IMR-90 (cell line): ENCODE data around the gene NEK11. TPM values are rescaled to one million over a fixed set of nuclear protein-coding genes. Genes with fewer than 3 reads are reported as not detected.

ENCODE experiments used
- ATAC-seq: fragments of 200-7000 bp; cut with Tn5 transposase; 2 replicates; pipeline ENCODE4 v1.9.1; 2020; ENCODE audit warnings: low read depth, mild to moderate bottlenecking, moderate library complexity
- BruUV-seq: library from RNA; stranded (reverse); fragments of 400-500 nt; replicated peaks from 2 replicates; lab custom pipeline; 2021; lab: Mats Ljungman, UMichigan
- CTCF ChIA-PET: fragments of 300-600 bp; formaldehyde crosslinking; extraction: SDS; loops from one replicate; lab custom pipeline; 2021; ENCODE audit warnings: antibody characterized with exemption; lab: Yijun Ruan, JAX
- POLR2A ChIA-PET: fragments of 300-600 bp; sonication (Branson Sonifier 250); formaldehyde crosslinking; loops from one replicate; lab custom pipeline; 2022; ENCODE audit warnings: antibody characterized with exemption; ENCODE audit not compliant: unreplicated experiment; lab: Charles Lee
- DNase-seq: peaks from one replicate; pipeline ENCODE4 v3.0.0; 2013
- H2AFZ ChIP-seq: replicated peaks from 2 replicates; pipeline ENCODE3; 2013; ENCODE audit warnings: low read length, mild to moderate bottlenecking; ENCODE audit not compliant: poor library complexity
- H2AK5ac ChIP-seq: 2 replicates; pipeline ENCODE4 v1.6.1; 2013; ENCODE audit warnings: low read depth, low read length, inconsistent platforms
- H2AK9ac ChIP-seq: replicated peaks from 2 replicates; pipeline ENCODE3; 2013; ENCODE audit warnings: mild to moderate bottlenecking, low read depth, low read length, moderate library complexity; ENCODE audit not compliant: poor library complexity
- H2BK120ac ChIP-seq: 2 replicates; pipeline ENCODE4 v1.6.1; 2013; ENCODE audit warnings: low read depth, low read length, inconsistent platforms
- H2BK15ac ChIP-seq: 3 replicates; pipeline ENCODE4 v1.6.1; 2013; ENCODE audit warnings: low read depth, low read length, inconsistent platforms
- H2BK20ac ChIP-seq: 2 replicates; pipeline ENCODE4 v1.6.1; 2013; ENCODE audit warnings: low read depth, mild to moderate bottlenecking, inconsistent platforms, low read length, moderate library complexity
- H2BK5ac ChIP-seq: 2 replicates; pipeline ENCODE4 v1.6.1; 2013; ENCODE audit warnings: mild to moderate bottlenecking, low read depth, low read length, inconsistent platforms; ENCODE audit not compliant: poor library complexity, severe bottlenecking
- H3K14ac ChIP-seq: replicated peaks from 2 replicates; pipeline ENCODE4 v1.6.1; 2013; ENCODE audit warnings: low read depth, low read length, inconsistent platforms
- H3K18ac ChIP-seq: 2 replicates; pipeline ENCODE4 v1.6.1; 2013; ENCODE audit warnings: low read depth, low read length, control low read depth
- H3K23ac ChIP-seq: 2 replicates; pipeline ENCODE4 v1.6.1; 2013; ENCODE audit warnings: low read depth, low read length, inconsistent platforms
- H3K27ac ChIP-seq: 2 replicates; pipeline ENCODE4 v1.5.1; 2013; ENCODE audit warnings: mild to moderate bottlenecking, control low read depth, low read length; ENCODE audit not compliant: insufficient read depth
- H3K27me3 ChIP-seq: 2 replicates; pipeline ENCODE4 v1.6.1; 2013; ENCODE audit warnings: low read length; ENCODE audit not compliant: control insufficient read depth, insufficient read depth
- H3K36me3 ChIP-seq: 2 replicates; pipeline ENCODE4 v1.6.1; 2013; ENCODE audit warnings: low read length, mixed read lengths; ENCODE audit not compliant: control insufficient read depth, insufficient read depth
- H3K4ac ChIP-seq: 2 replicates; pipeline ENCODE4 v1.6.1; 2013; ENCODE audit warnings: low read depth, low read length, inconsistent platforms
- H3K4me1 ChIP-seq: 2 replicates; pipeline ENCODE4 v1.6.1; 2013; ENCODE audit warnings: low read length, mixed read lengths; ENCODE audit not compliant: control insufficient read depth, insufficient read depth
- H3K4me2 ChIP-seq: 2 replicates; pipeline ENCODE4 v1.6.1; 2013; ENCODE audit warnings: low read depth, mild to moderate bottlenecking, control low read depth, low read length, moderate library complexity
- H3K4me3 ChIP-seq: 2 replicates; pipeline ENCODE4 v1.5.1; 2013; ENCODE audit warnings: low read depth, mild to moderate bottlenecking, control low read depth, low read length, moderate library complexity; ENCODE audit not compliant: insufficient read depth
- H3K56ac ChIP-seq: 2 replicates; pipeline ENCODE4 v1.6.1; 2013; ENCODE audit warnings: low read length, inconsistent platforms; ENCODE audit not compliant: insufficient read depth; ENCODE audit errors: extremely low read depth
- H3K79me1 ChIP-seq, 2 experiments: 2 replicates each; pipeline ENCODE4 v1.6.1; 2013; ENCODE audit warnings: low read length in 2 of 2, inconsistent platforms in 1 of 2, low read depth in 1 of 2
- H3K9ac ChIP-seq: 2 replicates; pipeline ENCODE4 v1.6.1; 2013; ENCODE audit warnings: low read depth, low read length, control low read depth
- H3K9me1 ChIP-seq: 2 replicates; pipeline ENCODE4 v1.6.1; 2013; ENCODE audit warnings: low read length, inconsistent platforms; ENCODE audit not compliant: insufficient read depth
- H3K9me3 ChIP-seq: 2 replicates; pipeline ENCODE4 v1.6.1; 2013; ENCODE audit warnings: low read length; ENCODE audit not compliant: control insufficient read depth, insufficient read depth
- H4K20me1 ChIP-seq: 2 replicates; pipeline ENCODE4 v1.6.1; 2013; ENCODE audit warnings: low read length, inconsistent platforms; ENCODE audit not compliant: insufficient read depth
- H4K5ac ChIP-seq: 2 replicates; pipeline ENCODE4 v1.6.1; 2013; ENCODE audit warnings: mild to moderate bottlenecking, low read depth, low read length, control low read depth
- H4K8ac ChIP-seq, 2 experiments: 2 replicates each; pipeline ENCODE4 v1.6.1; 2013; ENCODE audit warnings: low read depth in 2 of 2, low read length in 2 of 2, control low read depth in 1 of 2, inconsistent platforms in 1 of 2
- H4K91ac ChIP-seq: 2 replicates; pipeline ENCODE4 v1.6.1; 2013; ENCODE audit warnings: low read depth, low read length, inconsistent platforms; ENCODE audit not compliant: insufficient read depth
- BHLHE40 ChIP-seq: fragments of 150-350 bp; IDR thresholded peaks from 2 replicates; pipeline ENCODE4 v1.6.1; 2016; ENCODE audit warnings: mild to moderate bottlenecking, low read depth, low read length
- CEBPB ChIP-seq: IDR thresholded peaks from 2 replicates; pipeline ENCODE4 v1.6.1; 2012; ENCODE audit warnings: low read depth, low read length, improper control_type of control experiment
- CHD1 ChIP-seq: IDR thresholded peaks from 2 replicates; pipeline ENCODE4 v1.6.1; 2012; ENCODE audit warnings: low read depth, low read length, improper control_type of control experiment
- CTCF ChIP-seq: conservative IDR thresholded peaks from 2 replicates; pipeline ENCODE4 v1.5.1; 2012; ENCODE audit warnings: mild to moderate bottlenecking, low read depth, low read length, improper control_type of control experiment
- ELK1 ChIP-seq: fragments of 150-350 bp; IDR thresholded peaks from 2 replicates; pipeline ENCODE4 v1.6.1; 2016; ENCODE audit warnings: low read depth, mild to moderate bottlenecking, low read length, moderate library complexity, borderline replicate concordance
- FOS ChIP-seq: fragments of 150-350 bp; IDR thresholded peaks from 2 replicates; pipeline ENCODE4 v1.6.1; 2016; ENCODE audit warnings: low read depth, low read length
- MAFK ChIP-seq: IDR thresholded peaks from 2 replicates; pipeline ENCODE4 v1.6.1; 2012; ENCODE audit warnings: low read depth, low read length, improper control_type of control experiment
- MAZ ChIP-seq: IDR thresholded peaks from 2 replicates; pipeline ENCODE4 v1.6.1; 2012; ENCODE audit warnings: low read depth, mild to moderate bottlenecking, low read length, improper control_type of control experiment, moderate library complexity, borderline replicate concordance
- MXI1 ChIP-seq: IDR thresholded peaks from 2 replicates; pipeline ENCODE4 v1.6.1; 2012; ENCODE audit warnings: low read depth, mild to moderate bottlenecking, low read length, moderate library complexity, borderline replicate concordance
- NFE2L2 ChIP-seq: fragments of 150-350 bp; IDR thresholded peaks from 2 replicates; pipeline ENCODE4 v1.6.1; 2016; ENCODE audit warnings: low read depth, mild to moderate bottlenecking, low read length
- POLR2A ChIP-seq: IDR thresholded peaks from 2 replicates; pipeline ENCODE4 v1.6.1; 2012; ENCODE audit warnings: mild to moderate bottlenecking, low read depth, low read length
- RAD21 ChIP-seq: IDR thresholded peaks from 2 replicates; pipeline ENCODE4 v1.6.1; 2012; ENCODE audit warnings: low read length, improper control_type of control experiment
- RFX5 ChIP-seq: IDR thresholded peaks from 2 replicates; pipeline ENCODE4 v1.8.0; 2012; ENCODE audit warnings: low read depth, mild to moderate bottlenecking, low read length, moderate library complexity
- SMC3 ChIP-seq: fragments of 150-350 bp; IDR thresholded peaks from 2 replicates; pipeline ENCODE4 v1.6.1; 2016; ENCODE audit warnings: low read depth, mild to moderate bottlenecking, antibody characterized with exemption, low read length, moderate library complexity
- USF2 ChIP-seq: fragments of 150-350 bp; IDR thresholded peaks from 2 replicates; pipeline ENCODE4 v1.6.1; 2017; ENCODE audit warnings: mild to moderate bottlenecking, antibody characterized with exemption, low read length, low read depth
- WGBS, 2 experiments: methylation state at CpG; one replicate each; pipeline versions ENCODE4 v1.1.5 to v1.1.7; 2013; ENCODE audit warnings: missing lambda C conversion rate in 2 of 2; ENCODE audit not compliant: insufficient read length in 1 of 2; ENCODE audit errors: extremely low coverage in 2 of 2; 5-methylcytosine and 5-hydroxymethylcytosine counted together
- dilution Hi-C: fragments of 300-500 bp; cut with HindIII; formaldehyde crosslinking; loops from one replicate; pipeline ENCODE4 v1.14.3; 2018; ENCODE audit warnings: low sequenced_read_pairs; ENCODE audit not compliant: unreplicated experiment
- in situ Hi-C: fragments of 300-500 bp; cut with MboI; formaldehyde crosslinking; loops from 3 replicates; pipeline ENCODE4 v1.14.3; 2019; ENCODE audit warnings: low sequenced_read_pairs, inconsistent platforms, mixed read lengths
- intact Hi-C: fragments of 100-400 bp; cut with micrococcal nuclease; formaldehyde crosslinking; loops from 2 replicates; pipeline ENCODE4 v1.10.0; 2022
- polyA plus RNA-seq, 3 experiments: library from polyadenylated mRNA; depleted of rRNA; stranded (reverse); fragments of >200 nt; gene quantifications; 2 replicates each; pipeline ENCODE4 v1.2.3, GENCODE V29; 2012; ENCODE audit warnings: low replicate concordance in 1 of 3
- total RNA-seq: library from RNA; depleted of rRNA; stranded (reverse); fragments of >200 nt; gene quantifications from 2 replicates; pipeline ENCODE4 v1.2.3, GENCODE V29; 2012

The NEK11 gene
- total and polyA plus RNA-seq, 2 of the 4 experiments (the other 2 are of a cell fraction), result 1.1 to 1.6 TPM

GRCh38 chr3:131050001-131050400 is 23.3 kb downstream of the NEK11 start:
- Histone ChIP-seq H3K36me3 (no peaks in the 10 kb centered on the region), H2BK20ac (no peak overlapping the region), H3K4me3 (no peak overlapping the region), H4K20me1 (no peaks in the 10 kb centered on the region), H4K5ac (no peak overlapping the region), H3K4me1 (no peaks in the 10 kb centered on the region), H3K4me2 (no peak overlapping the region), H3K56ac (no peak overlapping the region), H4K91ac (no peak overlapping the region), H3K9me3 (no peaks in the 10 kb centered on the region), H2BK15ac (no peak overlapping the region), H3K14ac (no peak overlapping the region), H3K27ac (no peak overlapping the region), H3K79me1 (no peaks in the 10 kb centered on the region), H3K18ac (no peak overlapping the region), H2BK120ac (no peak overlapping the region), H2AK9ac (no peak overlapping the region), H4K8ac (no peak overlapping the region), H2AFZ (no peak overlapping the region), H2BK5ac (no peak overlapping the region), H3K4ac (no peak overlapping the region), H3K27me3 (no peaks in the 10 kb centered on the region), H2AK5ac (no peak overlapping the region), H3K23ac (no peak overlapping the region), H3K9ac (no peak overlapping the region), H3K9me1 (no peaks in the 10 kb centered on the region)
- DNase-seq (no peak), ATAC-seq (no peak)
- in situ Hi-C loops, result no loop called here
- BruUV-seq, result no TSS peak
- WGBS, 2 experiments, result no CpG with 5 or more reads among the region's 3 CpGs
- intact Hi-C loops, result loop anchor here (5.0 kb wide), 1 partner anchor 747 kb away; no protein-coding TSS in a partner anchor
- POLR2A ChIA-PET, result no interaction called here
- TF ChIP-seq CEBPB (no peak), CHD1 (no peak), CTCF (no peak), BHLHE40 (no peak), USF2 (no peak), MAZ (no peak), RFX5 (no peak), MXI1 (no peak), RAD21 (no peak), FOS (no peak), SMC3 (no peak), POLR2A (no peak), MAFK (no peak), NFE2L2 (no peak), ELK1 (no peak)
- CTCF ChIA-PET, result no interaction called here
- dilution Hi-C loops, result no loop called here
